HuH-7 (cell line): Measurements from ENCODE around the gene SLC44A5.
"Not testable (repeated sequence)": the region's sequence is repeated elsewhere in the genome, so short reads cannot be mapped to it uniquely, and the experiment has no call there.

ENCODE experiments used
- DNase-seq: peaks from one replicate; pipeline ENCODE4 v3.0.0; 2011; ENCODE audit warnings: low spot score

SLC44A5 gene

GRCh38 chr1:75520862-75521475, 89.9 kb downstream of the SLC44A5 start:
- DNase-seq, result no peak

GRCh38 chr1:75519651-75520427, 91.1 kb downstream of the SLC44A5 start:
- no peak for DNase-seq

- DNase-seq, result no peak
These were observed 92.2 kb downstream of the SLC44A5 start for GRCh38 chr1:75518686-75519085.

GRCh38 chr1:75514270-75514669, 96.6 kb downstream of the SLC44A5 start:
- no peak for DNase-seq

GRCh38 chr1:75506976-75507375, 103.9 kb downstream of the SLC44A5 start:
- DNase-seq, result no peak

- DNase-seq, result no peak
These were observed 107.5 kb downstream of the SLC44A5 start for GRCh38 chr1:75503221-75503974.

- DNase-seq, result no peak
These were observed 108.1 kb downstream of the SLC44A5 start for GRCh38 chr1:75502776-75503175.

- no peak for DNase-seq
These were observed 109.2 kb downstream of the SLC44A5 start for GRCh38 chr1:75501577-75502295.

GRCh38 chr1:75492011-75492410, 118.9 kb downstream of the SLC44A5 start:
- no peak for DNase-seq

GRCh38 chr1:75487399-75487798, 123.5 kb downstream of the SLC44A5 start:
- DNase-seq, result no peak

GRCh38 chr1:75484789-75485188, 126.1 kb downstream of the SLC44A5 start:
- no peak for DNase-seq

- no peak for DNase-seq
These were observed 128.0 kb downstream of the SLC44A5 start for GRCh38 chr1:75482951-75483350.

- not testable (repeated sequence) for DNase-seq
These were observed 134.4 kb downstream of the SLC44A5 start for GRCh38 chr1:75476486-75476885.

- DNase-seq, result no peak
These were observed 135.2 kb downstream of the SLC44A5 start for GRCh38 chr1:75475696-75476095.

- no peak for DNase-seq
These were observed 137.8 kb downstream of the SLC44A5 start for GRCh38 chr1:75472971-75473603.

GRCh38 chr1:75472089-75472970, 138.6 kb downstream of the SLC44A5 start:
- DNase-seq, result no peak

- DNase-seq, result no peak
These were observed 139.7 kb downstream of the SLC44A5 start for GRCh38 chr1:75471252-75471651.

- DNase-seq, result no peak
These were observed 140.5 kb downstream of the SLC44A5 start for GRCh38 chr1:75470448-75470847.

GRCh38 chr1:75469586-75470173, 141.2 kb downstream of the SLC44A5 start:
- DNase-seq, result no peak

- DNase-seq, result no peak
These were observed 149.0 kb downstream of the SLC44A5 start for GRCh38 chr1:75461808-75462325.
